Measurements from ENCODE around the gene ATP1B4.
"Not testable (repeated sequence)": the region's sequence is repeated elsewhere in the genome, so short reads cannot be mapped to it uniquely, and the experiment has no call there.

The ATP1B4 gene

DNA sequence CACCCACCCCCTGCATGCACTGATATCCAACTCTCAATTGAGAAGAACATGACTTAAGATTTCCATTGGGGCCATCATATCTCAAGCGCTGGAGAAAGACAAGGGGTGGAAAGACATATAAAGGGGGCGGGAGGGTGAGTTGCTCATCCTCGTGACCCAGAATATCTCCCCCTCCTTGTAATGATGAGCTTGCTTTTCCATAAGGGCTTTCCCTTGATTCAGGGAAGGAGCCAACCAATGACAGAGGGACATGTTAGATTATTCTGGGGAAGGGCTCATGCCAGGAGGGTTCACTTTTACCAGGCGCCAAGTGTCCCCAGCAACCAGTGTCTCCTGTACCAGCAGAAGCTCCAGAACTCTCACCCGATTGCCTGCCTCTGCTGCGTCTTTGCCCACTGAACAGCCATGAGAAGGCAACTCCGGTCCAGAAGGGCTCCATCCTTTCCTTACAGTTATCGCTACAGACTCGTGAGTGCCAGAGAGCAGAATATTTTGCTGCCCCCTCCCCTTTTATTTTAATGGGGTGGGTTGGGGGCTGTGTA, at the start of gene ATP1B4:
Gene ATP1B4, plus strand, starts transcription at position 326 of the 542 bp plus-strand sequence. Its CDS starts 80 bp downstream, at position 406.
- no peak within 1 kb of the TSS for H3K27ac Mint-ChIP-seq
- H3K9me3 Mint-ChIP-seq = no peaks in the 10 kb centered on the region
- H3K4me3 Mint-ChIP-seq = no peak within 1 kb of the TSS
- no peaks in the 10 kb centered on the region for H3K4me1 Mint-ChIP-seq (ENCODE audit: low read depth)
- H3K36me3 Mint-ChIP-seq (ENCODE audit: low read depth) = no peaks in the 10 kb centered on the region
- H3K27me3 Mint-ChIP-seq (ENCODE audit: low read depth) = peaks cover 4% of the 10 kb centered on the region

DNA sequence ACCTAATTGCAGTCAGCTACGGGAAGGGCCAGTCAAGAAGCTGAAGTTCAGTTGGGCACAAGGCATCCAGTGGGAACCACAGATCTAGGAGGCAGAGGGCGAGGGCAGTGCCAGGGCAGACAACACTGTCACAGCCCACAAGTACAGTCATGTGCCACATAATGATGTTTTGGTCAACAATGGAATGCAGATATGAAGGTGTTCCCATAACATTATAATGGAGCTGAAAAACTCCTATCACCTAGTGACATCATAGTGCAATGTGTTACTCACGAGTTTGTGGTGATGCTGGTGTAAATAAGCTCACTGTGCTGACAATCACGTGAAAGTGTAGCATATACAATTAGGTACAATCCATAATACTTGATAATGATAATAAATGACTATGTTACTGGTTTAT, 46.1 kb upstream of the ATP1B4 start:
- H3K4me1 Mint-ChIP-seq (ENCODE audit: low read depth) = no peaks in the 10 kb centered on the region
- H3K27me3 Mint-ChIP-seq (ENCODE audit: low read depth) = peaks cover 61% of the 10 kb centered on the region
- no peaks in the 10 kb centered on the region for H3K36me3 Mint-ChIP-seq (ENCODE audit: low read depth)
- H3K4me3 Mint-ChIP-seq = no peak overlapping the region
- no peak overlapping the region for H3K27ac Mint-ChIP-seq
- H3K9me3 Mint-ChIP-seq = no peaks in the 10 kb centered on the region

DNA sequence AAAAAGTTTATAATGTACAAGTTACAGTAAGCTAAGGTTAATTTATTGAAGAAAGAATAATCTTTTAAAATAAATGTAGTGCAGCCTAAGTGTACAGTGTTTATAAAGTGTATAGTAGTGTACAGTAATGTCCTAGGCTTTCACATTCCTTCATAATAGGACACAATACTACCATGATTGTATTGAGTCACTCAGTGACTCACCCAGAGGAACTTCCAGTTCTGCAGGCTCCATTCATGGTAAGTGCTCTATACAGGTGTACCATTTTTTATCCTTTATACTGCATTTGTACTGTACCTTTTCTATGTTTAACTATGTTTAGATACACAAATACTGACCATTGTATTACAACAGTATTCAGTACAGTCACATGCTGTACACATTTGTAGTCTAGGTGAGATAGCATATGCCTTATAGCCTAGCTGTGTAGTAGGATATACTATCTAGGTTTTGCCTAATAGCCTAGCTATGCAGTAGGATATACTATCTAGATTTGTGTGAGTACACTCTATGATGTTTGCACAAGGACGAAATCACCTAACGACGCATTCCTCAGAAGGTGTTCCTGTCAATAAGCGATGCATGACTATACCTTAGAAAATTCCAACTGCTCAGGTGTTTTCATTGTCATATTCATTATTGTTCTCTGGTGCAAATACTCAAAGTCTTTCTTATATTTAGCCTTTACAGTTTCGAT, 45.2 kb upstream of the ATP1B4 start:
- Mint-ChIP-seq H3K36me3 (ENCODE audit: low read depth) (no peaks in the 10 kb centered on the region), H3K27ac (no peak overlapping the region), H3K9me3 (no peaks in the 10 kb centered on the region), H3K4me3 (no peak overlapping the region), H3K27me3 (ENCODE audit: low read depth) (peaks cover 53% of the 10 kb centered on the region), H3K4me1 (ENCODE audit: low read depth) (no peaks in the 10 kb centered on the region)

DNA sequence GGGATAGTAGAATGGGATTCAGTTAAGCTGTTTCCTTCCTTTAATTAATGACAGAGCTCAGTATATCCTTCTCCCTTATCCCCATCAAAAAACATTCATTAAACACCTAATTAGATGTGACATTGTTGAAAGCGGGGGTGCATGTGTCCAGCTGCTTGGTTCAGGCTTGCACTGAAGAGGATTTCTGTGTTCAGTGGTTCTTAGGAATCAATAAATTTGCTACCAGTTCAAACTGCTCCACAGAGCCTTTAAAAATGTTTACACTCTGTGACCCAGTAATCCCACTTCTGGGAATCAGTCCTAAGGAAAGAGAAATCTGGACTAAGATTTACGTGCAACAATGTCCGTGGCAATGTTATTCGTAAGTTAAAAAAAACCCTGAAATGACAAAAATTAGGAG, 43.5 kb upstream of the ATP1B4 start:
- H3K4me1 Mint-ChIP-seq (ENCODE audit: low read depth) = no peaks in the 10 kb centered on the region
- no peak overlapping the region for H3K27ac Mint-ChIP-seq
- H3K27me3 Mint-ChIP-seq (ENCODE audit: low read depth) = peaks cover 41% of the 10 kb centered on the region
- no peaks in the 10 kb centered on the region for H3K9me3 Mint-ChIP-seq
- H3K36me3 Mint-ChIP-seq (ENCODE audit: low read depth) = no peaks in the 10 kb centered on the region
- no peak overlapping the region for H3K4me3 Mint-ChIP-seq

DNA sequence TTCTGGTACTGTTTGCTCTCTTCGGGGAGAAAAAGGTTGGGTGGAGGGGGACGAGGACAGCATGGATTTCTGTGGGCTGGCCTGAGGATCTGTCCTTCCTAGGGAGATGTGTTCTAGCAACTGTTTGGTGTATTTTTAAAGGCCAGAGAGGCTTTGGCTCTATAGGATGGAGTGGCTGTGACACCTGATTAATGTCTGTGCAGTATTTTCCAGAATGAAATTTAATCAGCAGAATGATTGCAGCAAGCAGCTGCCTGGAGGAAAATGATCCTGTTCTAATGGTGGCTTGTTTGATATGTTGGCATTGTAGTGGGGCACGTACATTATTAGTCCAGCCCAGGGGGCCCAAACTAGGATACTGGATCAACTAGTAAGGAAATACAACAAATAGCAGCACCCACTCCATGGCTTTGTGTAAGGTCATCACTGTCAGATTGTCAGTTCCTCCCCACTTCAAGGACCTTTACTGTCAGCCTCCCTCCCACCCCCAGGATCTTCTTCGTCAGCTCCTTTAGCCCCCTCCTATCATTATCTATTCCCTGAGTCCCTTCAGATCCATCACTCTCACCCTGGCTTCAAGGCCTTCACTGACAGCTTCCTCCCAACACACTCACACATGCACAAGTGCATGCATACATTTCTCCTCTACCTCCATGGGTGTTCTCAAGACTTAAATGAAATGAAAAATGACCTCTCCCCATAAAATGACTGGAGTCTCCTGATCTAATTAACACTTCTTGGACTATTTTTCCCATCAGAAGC, 40.2 kb upstream of the ATP1B4 start:
- Mint-ChIP-seq H3K4me3 (no peak overlapping the region), H3K36me3 (ENCODE audit: low read depth) (no peaks in the 10 kb centered on the region), H3K27ac (no peak overlapping the region), H3K9me3 (no peaks in the 10 kb centered on the region), H3K27me3 (ENCODE audit: low read depth) (peaks cover 25% of the 10 kb centered on the region), H3K4me1 (ENCODE audit: low read depth) (no peaks in the 10 kb centered on the region)

DNA sequence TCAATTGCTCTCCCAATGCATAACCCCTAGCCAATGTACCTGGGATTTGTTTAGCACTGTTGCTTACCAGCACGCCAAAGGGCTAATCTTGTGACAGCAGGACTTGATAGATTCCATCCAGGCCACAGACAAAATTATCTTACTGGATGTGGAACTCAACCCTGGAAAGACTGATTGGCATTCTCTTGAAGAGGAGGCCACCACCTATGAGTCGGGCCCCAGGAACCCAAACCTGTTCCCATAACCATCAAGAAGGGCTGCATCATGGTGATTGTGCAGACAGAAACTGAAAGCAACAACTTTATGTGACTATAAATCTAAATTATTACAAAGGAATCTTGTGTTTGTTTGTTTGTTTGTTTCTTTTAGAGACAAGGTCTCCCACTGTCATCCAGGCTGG, 30.8 kb upstream of the ATP1B4 start:
- no peak overlapping the region for H3K27ac Mint-ChIP-seq
- peaks cover 10% of the 10 kb centered on the region for H3K27me3 Mint-ChIP-seq (ENCODE audit: low read depth)
- H3K36me3 Mint-ChIP-seq (ENCODE audit: low read depth) = no peaks in the 10 kb centered on the region
- no peaks in the 10 kb centered on the region for H3K4me1 Mint-ChIP-seq (ENCODE audit: low read depth)
- no peak overlapping the region for H3K4me3 Mint-ChIP-seq
- peaks cover 3% of the 10 kb centered on the region for H3K9me3 Mint-ChIP-seq

DNA sequence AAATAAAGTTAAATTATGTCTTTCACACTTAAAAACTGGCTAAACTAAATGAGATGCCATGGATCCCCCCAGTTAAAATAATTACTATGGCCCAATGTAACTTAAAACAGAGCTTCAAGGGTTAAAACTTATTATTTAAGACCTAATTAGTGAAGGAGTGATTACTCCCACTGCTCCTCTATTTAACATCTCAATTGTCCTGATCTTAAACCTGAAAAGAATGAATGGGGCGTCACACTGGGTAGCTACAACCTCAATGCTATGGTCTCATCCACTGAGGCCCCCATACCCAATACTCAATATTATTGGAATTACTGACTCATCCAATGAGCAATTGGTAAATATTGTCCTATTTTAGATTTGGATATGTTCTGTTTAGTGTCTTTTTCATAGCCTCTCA, 29.5 kb upstream of the ATP1B4 start:
- Mint-ChIP-seq H3K27me3 (ENCODE audit: low read depth) (peaks cover 6% of the 10 kb centered on the region), H3K27ac (no peak overlapping the region), H3K36me3 (ENCODE audit: low read depth) (no peaks in the 10 kb centered on the region), H3K4me3 (no peak overlapping the region), H3K4me1 (ENCODE audit: low read depth) (no peaks in the 10 kb centered on the region), H3K9me3 (peaks cover 3% of the 10 kb centered on the region)

DNA sequence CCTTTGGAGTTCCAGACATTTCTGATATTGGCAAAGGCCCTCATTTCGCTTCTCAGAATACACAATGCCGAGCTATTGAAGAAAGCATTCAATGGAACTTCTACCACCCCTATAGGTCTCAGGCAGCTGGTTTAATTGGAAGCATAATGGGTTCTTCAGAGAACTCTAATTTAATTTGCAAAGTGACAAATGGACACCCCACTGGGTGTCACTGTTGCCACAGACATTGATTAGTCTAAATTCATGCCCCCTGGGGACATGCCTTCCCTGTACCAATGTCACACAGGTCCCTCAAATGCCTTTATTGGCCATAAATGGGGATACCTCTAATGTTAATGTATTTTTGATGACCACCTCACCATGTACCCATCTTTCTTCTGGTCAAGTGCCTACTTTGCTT, 27.7 kb upstream of the ATP1B4 start:
- Mint-ChIP-seq H3K36me3 (ENCODE audit: low read depth) (no peaks in the 10 kb centered on the region), H3K4me3 (no peak overlapping the region), H3K27me3 (ENCODE audit: low read depth) (no peaks in the 10 kb centered on the region), H3K9me3 (peaks cover 10% of the 10 kb centered on the region), H3K27ac (no peak overlapping the region), H3K4me1 (ENCODE audit: low read depth) (no peaks in the 10 kb centered on the region)

DNA sequence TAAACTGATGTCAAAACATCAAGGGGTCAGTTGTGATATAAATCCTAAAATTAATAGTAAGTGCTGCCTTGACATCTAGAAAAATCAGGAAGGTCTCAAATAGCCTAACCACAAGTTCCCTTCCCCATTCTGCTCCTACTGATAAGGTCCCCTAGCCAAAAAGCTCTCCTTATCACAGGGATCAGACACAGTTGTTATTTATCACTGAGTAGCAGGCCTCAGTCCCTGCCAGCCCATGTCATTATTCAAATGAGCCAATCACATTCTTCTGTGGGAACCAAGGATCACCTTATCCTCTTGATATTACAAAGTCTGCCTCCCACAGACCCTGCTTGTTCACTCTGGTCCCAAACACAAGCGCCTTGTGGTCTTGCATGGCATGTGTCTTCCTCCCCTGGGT, 27.3 kb upstream of the ATP1B4 start:
- H3K4me3 Mint-ChIP-seq = no peak overlapping the region
- no peaks in the 10 kb centered on the region for H3K27me3 Mint-ChIP-seq (ENCODE audit: low read depth)
- H3K27ac Mint-ChIP-seq = no peak overlapping the region
- H3K9me3 Mint-ChIP-seq = peaks cover 10% of the 10 kb centered on the region
- no peaks in the 10 kb centered on the region for H3K36me3 Mint-ChIP-seq (ENCODE audit: low read depth)
- no peaks in the 10 kb centered on the region for H3K4me1 Mint-ChIP-seq (ENCODE audit: low read depth)

DNA sequence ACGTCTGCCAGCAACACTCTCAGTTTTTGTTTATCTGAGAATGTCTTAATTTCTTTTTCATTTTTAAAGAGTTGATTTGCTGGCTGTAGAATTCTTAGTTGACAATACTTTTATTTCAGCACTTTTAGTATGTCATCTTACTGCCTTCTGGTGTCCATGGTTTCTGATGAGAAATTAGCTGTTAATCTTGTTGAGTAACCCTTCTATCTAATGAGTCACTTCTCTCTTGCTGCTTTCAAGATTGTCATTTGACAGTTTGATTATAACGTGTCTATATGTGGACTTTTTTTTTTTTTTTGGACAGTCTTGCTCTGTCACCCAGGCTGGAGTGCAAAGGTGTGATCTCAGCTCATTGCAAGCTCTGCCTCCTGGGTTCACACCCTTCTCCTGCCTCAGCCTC, 26.6 kb upstream of the ATP1B4 start:
- no peaks in the 10 kb centered on the region for H3K36me3 Mint-ChIP-seq (ENCODE audit: low read depth)
- no peaks in the 10 kb centered on the region for H3K4me1 Mint-ChIP-seq (ENCODE audit: low read depth)
- no peaks in the 10 kb centered on the region for H3K27me3 Mint-ChIP-seq (ENCODE audit: low read depth)
- H3K27ac Mint-ChIP-seq = no peak overlapping the region
- H3K4me3 Mint-ChIP-seq = no peak overlapping the region
- H3K9me3 Mint-ChIP-seq = peaks cover 10% of the 10 kb centered on the region

DNA sequence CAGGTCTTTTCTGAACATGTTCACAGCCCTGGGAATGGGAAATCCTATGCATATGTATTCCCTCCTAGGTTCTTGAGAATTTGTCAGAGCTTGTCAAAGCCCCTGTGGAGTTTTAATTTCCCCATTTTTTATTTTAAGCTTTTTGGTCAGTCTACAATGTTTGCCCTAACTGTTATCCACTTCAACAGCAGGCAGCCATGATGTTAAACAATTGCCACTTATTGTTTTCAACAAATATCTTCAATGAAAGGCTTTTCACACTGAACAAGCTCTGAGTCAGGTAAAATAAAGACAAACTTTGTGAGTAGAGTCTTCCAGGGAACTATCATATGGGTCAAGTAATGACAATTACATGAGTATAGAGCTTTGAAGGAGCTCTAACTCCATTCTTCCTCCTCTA, 25.0 kb upstream of the ATP1B4 start:
- H3K27ac Mint-ChIP-seq = no peak overlapping the region
- H3K4me1 Mint-ChIP-seq (ENCODE audit: low read depth) = no peaks in the 10 kb centered on the region
- H3K9me3 Mint-ChIP-seq = peaks cover 10% of the 10 kb centered on the region
- H3K36me3 Mint-ChIP-seq (ENCODE audit: low read depth) = no peaks in the 10 kb centered on the region
- no peaks in the 10 kb centered on the region for H3K27me3 Mint-ChIP-seq (ENCODE audit: low read depth)
- H3K4me3 Mint-ChIP-seq = no peak overlapping the region

DNA sequence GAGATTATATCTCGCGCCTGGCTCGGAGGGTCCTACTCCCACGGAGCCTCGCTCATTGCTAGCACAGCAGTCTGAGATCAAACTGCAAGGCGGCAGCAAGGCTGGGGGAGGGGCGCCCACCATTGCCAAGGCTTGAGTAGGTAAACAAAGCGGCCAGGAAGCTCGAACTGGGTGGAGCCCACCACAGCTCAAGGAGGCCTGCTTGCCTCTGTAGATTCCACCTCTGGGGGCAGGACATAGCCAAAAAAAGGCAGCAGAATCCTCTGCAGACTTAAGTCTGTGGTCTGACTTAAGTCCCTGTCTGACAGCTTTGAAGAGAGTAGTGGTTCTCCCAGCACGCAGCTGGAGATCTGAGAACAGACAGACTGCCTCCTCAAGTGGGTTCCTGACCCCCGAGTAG, 17.3 kb upstream of the ATP1B4 start:
- H3K4me3 Mint-ChIP-seq; H3K36me3 Mint-ChIP-seq (ENCODE audit: low read depth); H3K4me1 Mint-ChIP-seq (ENCODE audit: low read depth); H3K27ac Mint-ChIP-seq; H3K27me3 Mint-ChIP-seq (ENCODE audit: low read depth); H3K9me3 Mint-ChIP-seq: not testable (repeated sequence)

DNA sequence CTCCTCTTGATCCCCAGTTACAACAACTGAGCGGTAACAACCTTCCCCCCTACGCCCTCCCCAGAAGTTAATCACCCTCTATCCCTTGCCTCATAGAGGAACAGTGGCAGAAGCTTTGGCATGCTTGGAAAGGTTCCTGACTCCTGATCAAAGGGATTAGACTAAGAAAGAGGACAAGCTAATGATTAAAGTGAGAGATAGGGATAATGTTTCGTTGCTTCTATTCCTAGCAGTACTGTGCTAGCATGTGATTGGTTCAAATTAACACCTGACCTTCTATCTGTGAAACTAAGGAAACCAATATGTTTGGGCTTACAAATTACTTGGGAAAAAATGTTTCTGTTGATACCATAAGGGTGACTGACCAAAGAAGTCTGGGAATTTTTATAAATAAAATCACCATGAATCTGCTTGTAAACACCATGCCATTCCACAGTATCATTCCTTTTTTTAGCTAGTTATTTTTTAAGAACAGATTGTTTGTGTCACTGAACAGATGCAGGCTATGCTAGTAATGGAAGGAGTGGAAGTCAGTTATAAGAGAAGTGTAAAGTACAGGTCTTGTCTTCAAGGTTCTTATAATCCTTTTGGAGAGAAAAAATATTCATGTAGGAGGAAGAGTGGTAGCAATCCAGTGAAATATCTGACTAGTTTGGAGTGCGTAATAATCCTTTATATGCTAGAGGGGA, 11.3 kb upstream of the ATP1B4 start:
- Mint-ChIP-seq H3K27ac (no peak overlapping the region), H3K27me3 (ENCODE audit: low read depth) (no peaks in the 10 kb centered on the region), H3K9me3 (no peaks in the 10 kb centered on the region), H3K4me1 (ENCODE audit: low read depth) (no peaks in the 10 kb centered on the region), H3K36me3 (ENCODE audit: low read depth) (no peaks in the 10 kb centered on the region), H3K4me3 (no peak overlapping the region)

DNA sequence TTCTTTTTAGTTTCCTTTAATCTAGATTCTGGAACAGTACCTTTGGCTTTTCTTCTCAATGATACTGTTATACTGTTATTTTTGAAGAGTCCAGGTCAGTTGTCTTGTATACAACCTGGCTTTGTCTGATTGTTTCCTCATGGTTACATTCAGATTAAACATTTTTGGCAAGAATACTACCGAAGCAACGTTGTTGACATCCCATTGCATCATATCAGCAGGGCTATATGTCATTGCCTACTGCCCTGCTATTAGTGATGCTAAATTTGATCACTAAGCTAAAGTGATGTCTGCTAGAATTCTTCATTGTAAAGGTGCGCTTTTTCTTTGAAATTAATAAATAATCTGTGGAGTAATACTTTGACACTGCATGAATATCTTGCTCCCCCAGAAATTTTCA, 5.8 kb upstream of the ATP1B4 start:
- no peaks in the 10 kb centered on the region for H3K27me3 Mint-ChIP-seq (ENCODE audit: low read depth)
- H3K9me3 Mint-ChIP-seq = no peaks in the 10 kb centered on the region
- H3K4me3 Mint-ChIP-seq = no peak overlapping the region
- H3K4me1 Mint-ChIP-seq (ENCODE audit: low read depth) = no peaks in the 10 kb centered on the region
- H3K27ac Mint-ChIP-seq = no peak overlapping the region
- H3K36me3 Mint-ChIP-seq (ENCODE audit: low read depth) = no peaks in the 10 kb centered on the region

DNA sequence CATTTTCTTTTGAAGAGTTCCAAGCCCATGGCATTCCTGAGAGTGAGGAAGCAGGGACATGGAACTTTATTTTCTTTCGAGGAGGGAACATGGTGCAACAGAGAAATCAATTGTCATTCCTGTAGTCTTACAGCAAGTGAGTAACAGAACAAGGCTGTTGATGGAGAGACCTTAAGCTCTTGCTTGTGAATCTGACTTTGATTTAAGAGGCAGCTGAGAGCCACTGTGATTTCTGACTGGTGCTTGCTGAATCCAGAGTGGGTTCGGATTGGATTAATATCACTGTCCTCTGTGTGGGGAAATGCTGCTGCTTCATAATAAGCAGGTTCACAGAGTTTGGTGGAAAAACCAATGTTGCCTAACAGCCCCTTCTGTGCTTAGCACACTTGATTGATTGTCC, 4.7 kb upstream of the ATP1B4 start:
- H3K36me3 Mint-ChIP-seq (ENCODE audit: low read depth) = no peaks in the 10 kb centered on the region
- H3K27me3 Mint-ChIP-seq (ENCODE audit: low read depth) = no peaks in the 10 kb centered on the region
- no peaks in the 10 kb centered on the region for H3K9me3 Mint-ChIP-seq
- H3K27ac Mint-ChIP-seq = no peak overlapping the region
- H3K4me3 Mint-ChIP-seq = no peak overlapping the region
- H3K4me1 Mint-ChIP-seq (ENCODE audit: low read depth) = no peaks in the 10 kb centered on the region
